ENCODE data around the gene ZSWIM3.

ZSWIM3 gene

GRCh38 chr20:45924391-45925261 lies 67.2 kb downstream of the ZSWIM3 start:
- no peak for TF ChIP-seq CTCF (IDR thresholded peaks at IDR 0.05)
- peaks cover 0 to 25% (median 12%) of the 10 kb centered on the region in 4 donors for H3K4me1 ChIP-seq
- no peaks in the 10 kb centered on the region for H3K36me3 ChIP-seq
- no peaks in the 10 kb centered on the region for H3K9me3 ChIP-seq
- H3K27me3 ChIP-seq, result peaks cover 0 to 9% of the 10 kb centered on the region in 2 donors
- H3K27ac ChIP-seq, result peak overlapping the region; percentile 23 to 57
- peak in 1 of 2 donors; percentile 62 for DNase-seq
- intact Hi-C loops (cut with DNase I; ENCODE audit: low total_unique reads), result no loop called here
- H3K4me3 ChIP-seq, result no peak overlapping the region

DNA sequence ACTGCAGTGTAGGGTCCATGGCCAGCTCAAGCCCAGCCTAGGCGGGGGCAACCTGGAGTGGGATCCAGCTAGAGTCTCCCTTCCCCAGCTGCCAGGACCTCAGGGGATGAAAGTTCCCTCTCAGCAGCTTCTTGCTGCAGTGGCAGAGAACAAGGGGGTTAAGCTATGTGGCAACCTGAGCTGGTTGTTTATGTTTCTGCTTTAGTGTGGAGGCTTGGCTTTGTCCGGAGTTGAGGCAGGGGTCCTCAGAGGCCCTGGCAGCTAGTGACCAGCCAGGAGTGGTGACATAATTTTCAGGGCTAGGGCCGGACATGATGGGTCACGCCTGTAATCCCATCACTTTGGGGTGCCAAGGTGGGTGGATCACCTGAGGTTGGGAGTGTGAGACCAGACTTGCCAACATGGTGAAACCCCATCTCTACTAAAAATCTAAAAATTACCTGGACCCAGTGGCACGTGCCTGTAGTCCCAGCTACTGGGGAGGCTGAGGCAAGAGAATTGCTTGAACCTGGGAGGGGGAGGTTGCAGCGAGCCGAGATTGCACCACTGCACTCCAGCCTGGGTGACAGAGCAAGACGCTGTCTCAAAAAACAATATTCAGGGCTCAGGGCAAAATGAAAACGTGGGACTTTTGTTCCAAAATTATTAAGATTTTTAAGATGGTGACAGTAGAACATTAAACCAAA lies 68.5 kb downstream of the ZSWIM3 start:
- Histone ChIP-seq H3K4me3 (no peak overlapping the region), H3K36me3 (no peaks in the 10 kb centered on the region), H3K4me1 (peaks cover 0 to 17% (median 9%) of the 10 kb centered on the region in 4 donors), H3K9me3 (no peaks in the 10 kb centered on the region), H3K27me3 (peaks cover 0 to 8% of the 10 kb centered on the region in 2 donors), H3K27ac (no peak overlapping the region)
- intact Hi-C loops (cut with DNase I; ENCODE audit: low total_unique reads), result no loop called here
- no peak for TF ChIP-seq CTCF (IDR thresholded peaks at IDR 0.05)
- DNase-seq, result no peak

GRCh38 chr20:45926731-45927070 lies 69.3 kb downstream of the ZSWIM3 start:
- no peak overlapping the region for H3K4me3 ChIP-seq
- H3K27ac ChIP-seq, result no peak overlapping the region
- H3K9me3 ChIP-seq, result no peaks in the 10 kb centered on the region
- no peak for DNase-seq
- peaks cover 0 to 17% (median 9%) of the 10 kb centered on the region in 4 donors for H3K4me1 ChIP-seq
- no peaks in the 10 kb centered on the region for H3K36me3 ChIP-seq
- no peak for TF ChIP-seq CTCF (IDR thresholded peaks at IDR 0.05)
- intact Hi-C loops (cut with DNase I; ENCODE audit: low total_unique reads), result no loop called here
- peaks cover 0 to 1% of the 10 kb centered on the region in 2 donors for H3K27me3 ChIP-seq

GRCh38 chr20:45927071-45927878 lies 69.9 kb downstream of the ZSWIM3 start:
- Histone ChIP-seq H3K36me3 (no peaks in the 10 kb centered on the region), H3K4me3 (no peak overlapping the region), H3K27ac (no peak overlapping the region)

More at GRCh38 chr20:45927071-45927878, 69.9 kb downstream of the ZSWIM3 start:
- DNase-seq, result no peak
- no peak for TF ChIP-seq CTCF (IDR thresholded peaks at IDR 0.05)
- H3K27me3 ChIP-seq, result no peaks in the 10 kb centered on the region
- no peaks in the 10 kb centered on the region for H3K9me3 ChIP-seq
- H3K4me1 ChIP-seq, result peaks cover 0 to 17% (median 9%) of the 10 kb centered on the region in 4 donors
- intact Hi-C loops (cut with DNase I; ENCODE audit: low total_unique reads), result no loop called here
